HG02973 (cell line): ENCODE measurements around the gene ANKRD2.
"Not testable (repeated sequence)": the region's sequence is repeated elsewhere in the genome, so short reads cannot be mapped to it uniquely, and the experiment has no call there.

Experiments used
- ATAC-seq: cut with Tn5 transposase; IDR thresholded peaks from one replicate; pipeline ENCODE4 v1.9.1; 2021; ENCODE audit warnings: moderate library complexity; ENCODE audit not compliant: unreplicated experiment

Gene ANKRD2, protein sequence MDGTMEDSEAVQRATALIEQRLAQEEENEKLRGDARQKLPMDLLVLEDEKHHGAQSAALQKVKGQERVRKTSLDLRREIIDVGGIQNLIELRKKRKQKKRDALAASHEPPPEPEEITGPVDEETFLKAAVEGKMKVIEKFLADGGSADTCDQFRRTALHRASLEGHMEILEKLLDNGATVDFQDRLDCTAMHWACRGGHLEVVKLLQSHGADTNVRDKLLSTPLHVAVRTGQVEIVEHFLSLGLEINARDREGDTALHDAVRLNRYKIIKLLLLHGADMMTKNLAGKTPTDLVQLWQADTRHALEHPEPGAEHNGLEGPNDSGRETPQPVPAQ

DNA sequence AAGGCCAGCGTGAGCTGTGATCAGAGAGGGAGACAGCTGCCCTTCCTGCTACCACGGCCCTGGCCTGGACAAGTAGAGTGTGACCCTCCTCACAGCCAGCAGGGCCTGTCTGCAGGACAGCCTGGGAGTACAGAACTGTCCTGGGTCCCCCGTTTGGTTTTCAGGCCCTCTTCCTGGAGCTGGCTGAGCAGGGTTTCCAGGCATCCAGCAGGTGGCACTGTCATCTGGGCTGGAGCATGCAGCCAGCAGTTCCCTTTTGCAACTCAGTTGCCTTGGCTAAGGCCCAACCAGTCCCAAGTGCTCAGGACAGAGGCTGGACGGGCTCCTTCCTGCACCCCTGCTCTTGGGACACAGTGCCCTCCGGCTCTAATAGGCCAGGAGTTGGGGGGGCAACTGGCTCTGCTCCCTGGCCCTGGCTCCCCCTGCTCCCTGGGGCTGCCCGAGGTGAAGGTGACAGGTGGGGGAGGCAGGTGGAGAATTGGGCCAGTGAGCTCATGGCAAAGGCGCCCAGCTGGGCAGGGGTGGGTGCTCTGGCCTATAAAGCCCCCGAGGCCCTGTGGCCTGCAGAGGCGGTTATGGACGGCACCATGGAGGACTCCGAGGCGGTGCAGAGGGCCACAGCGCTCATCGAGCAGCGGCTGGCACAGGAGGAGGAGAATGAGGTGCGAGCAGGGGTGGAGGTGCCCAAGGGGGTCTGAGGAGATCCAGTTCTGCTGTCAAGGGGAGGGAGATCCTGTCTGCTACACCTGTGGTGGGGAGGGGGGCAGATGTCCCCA, at the start of gene ANKRD2:
ANKRD2 (plus strand) TSS at position 566 of the 776 bp plus-strand sequence; CDS start at position 576, 10 bp downstream.
- no peak for ATAC-seq

DNA sequence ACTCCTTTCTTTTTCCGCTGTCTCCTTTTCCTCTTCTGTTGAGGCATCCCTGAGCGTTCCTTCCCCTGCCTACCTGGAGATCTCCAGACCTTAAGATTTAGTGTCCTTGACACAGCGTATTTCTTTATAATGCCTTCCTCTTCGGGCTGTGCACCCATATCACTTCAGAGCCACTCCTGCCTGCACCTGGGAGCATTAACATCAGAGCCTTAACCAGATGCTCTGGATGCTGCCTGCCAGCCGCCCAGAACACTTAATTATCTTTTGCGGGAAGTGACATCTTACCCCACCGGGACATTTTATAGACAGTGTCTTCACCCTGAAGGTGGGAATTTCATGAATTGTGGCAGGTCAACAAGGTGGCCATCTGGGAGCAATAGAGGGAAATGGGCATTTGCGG, 49.6 kb upstream of the ANKRD2 start:
- ATAC-seq: no peak

DNA sequence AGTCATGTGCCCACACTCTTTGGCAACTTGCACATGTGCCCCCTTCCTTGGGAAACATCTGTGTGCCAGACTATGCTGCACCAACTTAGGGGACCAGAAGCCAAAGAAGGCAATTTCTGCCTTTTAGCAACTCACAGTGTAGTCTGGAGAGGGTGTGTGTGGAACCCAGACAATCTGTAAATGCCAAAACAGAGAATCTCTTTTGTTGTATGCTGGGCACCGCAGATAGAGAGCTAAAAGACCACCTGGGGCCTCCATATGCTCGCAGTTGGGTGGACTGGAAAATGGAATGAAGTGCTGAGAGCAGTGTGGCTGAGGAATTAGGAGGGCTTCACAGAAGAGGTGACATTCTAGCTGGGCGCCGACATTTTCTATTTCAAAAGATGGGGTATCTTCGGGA, 47.5 kb upstream of the ANKRD2 start:
- ATAC-seq: no peak

DNA sequence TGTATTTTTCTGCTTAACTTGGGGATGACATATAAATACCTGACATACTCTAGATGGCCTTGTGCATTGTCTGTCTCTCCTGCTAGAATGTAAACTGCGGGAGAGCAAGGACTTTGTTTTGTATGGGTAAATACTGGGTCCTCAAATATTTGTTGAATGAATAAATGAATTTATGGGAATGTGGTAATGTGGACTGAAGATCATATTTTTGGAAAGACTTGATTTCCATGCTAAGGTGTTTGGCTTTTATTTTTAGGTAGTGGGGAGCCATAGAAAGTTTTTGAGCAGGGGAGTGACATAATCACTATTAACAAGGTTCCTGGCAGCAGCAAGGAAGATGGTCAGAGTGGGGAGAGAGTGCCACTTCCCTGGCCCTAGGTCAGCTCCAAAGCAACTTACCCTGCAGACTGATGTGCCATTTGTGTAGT, 46.9 kb upstream of the ANKRD2 start:
- no peak for ATAC-seq

DNA sequence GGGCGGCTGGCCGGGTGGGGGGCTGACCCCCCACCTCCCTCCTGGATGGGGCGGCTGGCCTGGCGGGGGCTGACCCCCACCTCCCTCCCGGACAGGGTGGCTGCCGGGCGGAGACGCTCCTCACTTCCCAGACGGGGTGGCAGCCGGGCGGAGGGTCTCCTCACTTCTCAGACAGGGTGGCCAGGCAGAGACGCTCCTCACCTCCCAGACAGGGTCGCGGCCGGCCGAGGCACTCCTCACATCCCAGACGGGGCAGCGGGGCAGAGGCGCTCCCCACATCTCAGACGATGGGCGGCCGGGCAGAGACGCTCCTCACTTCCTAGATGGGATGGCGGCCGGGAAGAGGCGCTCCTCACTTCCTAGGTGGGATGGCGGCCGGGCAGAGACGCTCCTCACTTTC, 43.7 kb upstream of the ANKRD2 start:
- ATAC-seq: not testable (repeated sequence)

DNA sequence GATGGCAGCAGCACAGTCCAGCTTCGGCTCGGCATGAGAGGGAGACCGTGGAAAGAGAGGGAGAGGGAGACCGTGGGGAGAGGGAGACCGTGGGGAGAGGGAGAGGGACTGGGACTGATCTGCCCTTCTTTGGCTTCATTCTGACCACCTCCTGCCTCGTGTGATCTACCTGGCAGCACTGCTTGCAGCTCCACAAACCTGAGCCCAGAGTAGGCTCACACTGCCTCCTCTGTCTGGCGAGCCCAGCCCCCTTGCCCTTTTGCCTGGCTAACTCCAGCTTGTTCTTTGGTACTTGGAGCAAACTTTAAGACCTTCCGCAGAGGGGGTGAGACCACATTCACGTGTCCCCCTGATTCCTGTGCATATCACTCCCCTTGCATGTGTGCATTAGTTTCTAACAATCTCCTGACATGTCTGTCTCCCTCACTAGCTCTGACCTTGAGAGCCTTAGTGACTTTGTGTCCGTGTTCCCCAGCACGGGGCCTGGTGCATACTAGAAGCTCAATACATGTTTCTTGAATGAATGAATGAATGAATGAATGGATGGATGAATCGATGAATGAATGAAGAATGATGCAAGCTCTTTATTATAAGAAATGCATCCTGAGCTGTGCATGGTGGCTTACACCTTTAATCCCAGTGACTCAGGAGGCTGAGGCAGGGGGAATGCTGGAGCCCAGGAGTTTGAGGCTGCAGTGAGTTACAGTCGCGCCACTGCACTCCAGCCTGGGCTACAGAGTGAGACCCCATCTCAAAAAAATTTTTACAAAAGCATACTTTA, 42.7 kb upstream of the ANKRD2 start:
- no peak for ATAC-seq

DNA sequence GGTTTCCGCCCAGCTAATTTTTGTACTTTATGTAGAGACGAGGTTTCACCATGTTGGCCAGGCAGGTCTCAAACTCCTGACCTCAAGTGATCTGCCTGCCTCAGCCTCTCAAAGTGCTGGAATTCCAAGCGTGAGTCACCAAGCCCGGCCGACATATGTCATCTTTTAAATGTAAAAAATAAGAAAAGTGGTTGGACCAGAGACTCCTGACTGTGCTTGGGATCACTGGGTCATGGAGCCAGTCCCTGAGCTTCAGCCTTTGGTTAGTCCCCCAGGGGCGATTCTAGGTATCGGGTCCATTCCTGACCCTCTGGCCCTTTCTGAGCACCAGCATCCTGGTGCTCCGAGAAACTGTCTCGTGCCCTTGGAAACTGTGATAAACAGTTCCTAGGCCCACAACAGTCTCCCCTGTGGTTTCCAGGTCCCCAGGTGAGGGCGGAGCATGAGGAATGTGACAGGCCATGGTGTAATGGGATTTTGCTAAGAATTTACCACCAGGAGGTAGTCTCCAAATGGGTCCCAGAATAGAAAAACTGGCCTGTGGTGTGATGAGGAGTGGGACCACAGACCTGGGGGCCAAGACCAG, 41.1 kb upstream of the ANKRD2 start:
- ATAC-seq: no peak

DNA sequence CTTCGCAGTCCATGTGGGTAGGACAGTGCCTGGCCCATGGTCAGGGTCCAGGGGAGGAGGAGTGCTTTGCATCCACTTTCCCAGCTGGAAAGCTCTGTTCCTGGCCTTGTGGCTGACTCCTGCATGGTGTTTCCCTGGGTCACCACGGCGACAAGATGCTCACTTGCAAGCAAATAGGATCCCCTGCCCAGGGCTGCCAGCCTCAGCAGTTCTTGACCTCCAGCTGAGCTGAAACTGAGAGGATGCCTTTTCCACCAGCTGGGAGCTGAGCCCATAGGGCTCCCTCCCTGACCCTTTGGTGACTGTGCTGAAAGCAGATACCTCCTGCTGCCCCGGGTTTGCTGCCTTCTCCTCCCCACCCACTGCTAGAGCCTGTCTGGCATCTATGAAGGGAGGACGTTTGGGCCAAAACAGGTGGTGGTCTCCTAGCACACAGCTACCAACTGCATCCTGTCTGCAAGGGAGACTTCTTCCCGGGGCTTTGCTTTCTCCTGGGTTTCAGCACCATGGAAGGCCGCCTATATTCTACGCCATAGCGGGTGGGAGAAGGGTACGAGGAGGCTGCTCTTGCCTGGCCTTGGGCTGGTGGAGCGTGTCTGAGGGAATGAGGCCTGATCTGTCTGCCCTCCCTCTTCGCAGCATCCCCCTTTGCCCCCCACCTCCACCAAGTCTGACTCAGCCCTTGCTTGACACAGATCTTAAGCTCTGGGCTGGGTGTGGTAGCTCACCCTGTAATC, 39.5 kb upstream of the ANKRD2 start:
- ATAC-seq: no peak

DNA sequence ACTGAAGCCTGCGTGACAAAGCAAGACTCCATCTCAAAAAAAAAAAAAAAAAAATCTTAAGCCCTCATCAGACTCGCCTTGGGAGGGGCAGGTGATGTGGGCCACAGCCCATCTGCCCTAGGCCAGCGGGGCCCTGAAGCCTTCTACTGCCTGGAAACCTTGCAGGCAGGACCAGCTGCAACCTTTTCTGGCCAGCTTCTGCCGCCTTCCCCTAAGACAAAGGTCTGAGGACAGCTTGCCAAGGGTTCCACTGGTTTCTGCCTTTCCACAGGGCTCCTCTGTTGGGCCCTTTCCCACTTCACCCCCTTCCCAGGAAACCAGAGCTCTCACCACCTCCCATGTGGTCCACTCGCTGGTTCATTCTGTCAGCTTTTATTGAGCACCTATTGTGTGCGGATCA, 38.7 kb upstream of the ANKRD2 start:
- ATAC-seq: no peak

DNA sequence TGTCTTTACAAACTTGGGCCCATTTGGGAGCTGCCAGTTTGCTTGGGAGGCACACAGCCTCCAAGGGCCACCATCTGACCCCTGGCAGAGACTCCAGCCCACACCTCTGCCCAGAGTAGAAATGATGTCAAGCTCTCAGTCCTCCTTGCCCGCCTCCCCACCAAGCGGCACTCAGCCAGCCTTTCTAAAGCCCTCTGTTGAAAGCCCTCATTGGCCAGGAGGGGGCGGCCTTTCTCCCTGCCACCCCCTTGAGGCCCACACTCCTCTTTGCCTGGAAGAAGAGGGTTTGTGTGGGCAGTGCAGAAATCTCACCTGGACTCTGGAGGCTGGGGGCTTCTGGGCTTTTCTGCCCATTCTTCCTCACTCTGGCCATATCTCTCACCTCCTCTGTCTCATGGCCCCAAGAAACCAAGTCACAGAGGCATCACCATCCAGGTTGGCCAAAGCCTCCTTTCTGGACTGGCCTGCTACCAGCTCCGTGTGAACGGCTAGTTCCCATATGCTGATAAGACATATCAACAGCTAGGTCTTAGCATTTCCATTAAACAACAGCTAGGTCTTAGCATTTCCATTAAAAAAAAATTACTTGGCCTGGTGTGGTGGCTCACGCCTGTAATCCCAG, 37.7 kb upstream of the ANKRD2 start:
- no peak for ATAC-seq

DNA sequence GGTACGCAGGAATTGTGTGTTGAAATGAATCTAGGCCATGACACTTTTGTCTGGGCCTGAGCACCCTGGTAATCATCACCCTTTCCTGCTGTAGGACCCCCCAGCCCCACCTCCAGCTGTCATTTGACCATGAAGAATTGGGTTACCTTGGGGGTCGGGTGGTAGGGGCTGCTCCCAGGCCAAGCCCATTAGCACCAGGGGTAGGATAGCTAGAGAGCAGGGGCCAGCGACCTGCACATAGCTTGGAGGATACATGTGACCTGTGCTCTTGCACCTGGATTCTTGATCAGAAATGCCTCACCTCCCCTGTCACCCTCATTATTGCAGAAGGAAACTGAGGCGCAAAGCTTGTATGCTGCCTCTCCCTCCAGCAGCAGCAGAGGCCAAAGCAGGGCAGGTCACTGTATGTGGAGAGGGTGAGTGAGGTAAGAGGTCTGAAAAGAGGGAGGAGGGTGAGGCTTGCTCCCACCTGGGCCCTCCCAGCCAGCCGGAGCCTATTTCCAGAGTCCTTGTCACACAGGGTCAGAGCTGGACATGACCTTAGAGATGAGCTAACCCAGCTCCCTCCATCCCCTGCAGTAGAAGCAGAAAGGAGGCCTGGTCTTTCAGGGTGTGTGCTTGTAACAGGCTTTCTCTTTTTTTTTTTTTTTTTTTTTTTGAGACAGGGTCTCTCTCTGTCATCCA, 35.3 kb upstream of the ANKRD2 start:
- no peak for ATAC-seq

DNA sequence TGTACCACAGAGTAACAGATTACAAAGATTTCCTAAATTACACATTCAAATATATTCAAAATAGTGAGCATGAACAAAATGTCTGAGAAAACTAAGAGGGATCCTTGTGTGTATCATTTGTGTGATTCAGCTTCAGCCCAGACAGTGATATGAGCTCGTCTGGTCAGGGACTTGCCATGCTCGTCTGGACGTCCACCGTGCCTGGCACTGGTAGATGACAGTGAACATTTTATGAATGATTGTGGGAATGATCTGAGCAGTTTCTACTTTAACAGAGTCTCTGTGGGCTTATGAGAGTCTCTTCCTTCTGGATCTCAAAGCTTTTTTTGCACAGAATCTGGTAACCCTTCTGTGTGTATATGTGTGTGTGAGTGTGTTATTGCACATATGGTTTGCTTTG, 34.2 kb upstream of the ANKRD2 start:
- no peak for ATAC-seq

DNA sequence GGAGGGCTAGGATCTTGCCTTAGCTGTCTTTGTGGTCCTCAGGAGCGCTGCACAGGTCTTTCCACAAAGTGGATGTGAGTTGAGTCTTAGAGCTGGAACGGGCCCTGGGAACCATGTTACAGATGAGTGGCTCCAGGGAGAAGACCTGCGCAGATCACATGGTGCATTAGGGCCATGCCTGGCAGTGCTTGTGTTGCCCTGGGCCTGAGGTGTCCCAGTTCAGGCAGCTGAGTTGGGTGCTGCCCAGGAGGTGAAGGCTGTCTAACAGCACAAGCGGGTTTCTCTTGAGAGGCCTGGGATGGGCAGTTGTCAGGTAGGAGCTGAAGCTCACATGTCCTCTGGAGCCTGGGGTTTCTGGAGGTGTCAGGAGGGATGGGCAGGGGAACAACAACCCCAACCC, 33.7 kb upstream of the ANKRD2 start:
- no peak for ATAC-seq

DNA sequence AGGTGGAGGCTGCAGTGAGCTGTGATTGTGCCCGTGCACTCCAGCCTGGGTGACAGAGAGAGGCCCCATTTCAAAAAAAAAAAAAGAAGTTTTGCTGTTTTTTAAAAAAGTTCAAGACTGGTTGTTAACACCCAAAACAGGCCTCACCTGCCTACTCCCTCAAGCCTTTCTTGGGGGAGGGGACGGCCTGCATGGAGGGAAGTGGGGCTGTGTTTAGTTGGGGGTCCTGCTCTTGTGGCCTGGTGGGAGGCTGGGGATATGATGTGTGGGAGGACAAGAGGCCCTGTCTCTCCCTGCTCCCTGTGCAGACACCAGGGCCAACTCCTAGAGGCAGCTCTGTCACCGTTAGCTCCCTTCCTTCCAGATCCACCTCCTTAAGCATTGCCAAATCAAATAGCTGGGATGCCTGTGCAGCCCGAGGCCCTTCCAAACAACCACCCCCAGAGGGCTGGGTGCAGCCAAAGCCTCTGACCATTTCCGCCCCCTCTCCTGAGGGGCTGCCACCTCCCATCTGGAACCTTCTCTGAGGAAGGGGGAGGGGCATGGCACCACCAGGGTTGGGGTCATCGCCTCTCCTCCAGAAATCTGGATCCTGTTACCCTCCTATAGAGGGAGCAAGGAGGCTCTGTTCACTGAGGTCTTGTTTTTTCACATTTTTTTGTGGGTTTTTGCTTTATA, 32.9 kb upstream of the ANKRD2 start:
- ATAC-seq: no peak

DNA sequence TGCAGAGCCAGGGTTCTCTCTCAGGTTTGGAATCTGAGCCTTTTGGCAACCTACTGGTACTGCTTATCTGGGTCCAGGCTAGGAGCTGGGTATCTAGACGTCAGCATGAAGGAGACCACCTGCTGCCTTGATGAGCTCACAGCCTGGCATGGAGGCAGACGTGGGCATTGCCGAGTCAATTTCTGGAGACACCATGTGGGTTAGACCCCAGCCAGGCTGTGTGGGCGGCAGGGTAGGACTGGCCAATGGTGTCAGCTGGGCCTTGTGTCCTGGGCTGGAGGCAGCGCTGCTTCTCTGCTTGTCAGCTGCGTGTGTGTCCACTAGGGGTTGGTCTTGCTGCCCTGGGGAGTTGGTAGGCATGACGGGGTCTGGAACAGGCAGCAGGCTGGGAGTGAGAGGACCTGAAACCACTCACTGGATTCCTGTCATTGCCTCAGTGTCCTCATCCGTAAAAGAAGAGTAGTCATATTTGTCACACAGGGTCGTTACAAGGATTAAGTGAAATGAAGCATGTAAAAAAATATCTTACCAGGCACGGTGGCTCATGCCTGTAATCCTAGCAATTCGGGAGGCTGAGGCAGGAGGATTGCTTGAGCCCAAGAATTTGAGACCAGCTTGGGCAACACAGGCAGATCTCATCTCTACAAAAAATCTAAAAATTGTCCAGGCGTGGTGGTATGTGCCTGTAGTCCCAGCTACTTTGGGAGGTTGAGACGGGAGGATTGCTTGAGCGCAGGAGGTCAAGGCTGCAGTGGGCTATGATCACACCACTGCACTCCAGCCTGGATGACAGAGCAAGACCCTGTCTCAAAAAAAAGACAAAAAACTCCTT, 31.7 kb upstream of the ANKRD2 start:
- ATAC-seq: no peak

DNA sequence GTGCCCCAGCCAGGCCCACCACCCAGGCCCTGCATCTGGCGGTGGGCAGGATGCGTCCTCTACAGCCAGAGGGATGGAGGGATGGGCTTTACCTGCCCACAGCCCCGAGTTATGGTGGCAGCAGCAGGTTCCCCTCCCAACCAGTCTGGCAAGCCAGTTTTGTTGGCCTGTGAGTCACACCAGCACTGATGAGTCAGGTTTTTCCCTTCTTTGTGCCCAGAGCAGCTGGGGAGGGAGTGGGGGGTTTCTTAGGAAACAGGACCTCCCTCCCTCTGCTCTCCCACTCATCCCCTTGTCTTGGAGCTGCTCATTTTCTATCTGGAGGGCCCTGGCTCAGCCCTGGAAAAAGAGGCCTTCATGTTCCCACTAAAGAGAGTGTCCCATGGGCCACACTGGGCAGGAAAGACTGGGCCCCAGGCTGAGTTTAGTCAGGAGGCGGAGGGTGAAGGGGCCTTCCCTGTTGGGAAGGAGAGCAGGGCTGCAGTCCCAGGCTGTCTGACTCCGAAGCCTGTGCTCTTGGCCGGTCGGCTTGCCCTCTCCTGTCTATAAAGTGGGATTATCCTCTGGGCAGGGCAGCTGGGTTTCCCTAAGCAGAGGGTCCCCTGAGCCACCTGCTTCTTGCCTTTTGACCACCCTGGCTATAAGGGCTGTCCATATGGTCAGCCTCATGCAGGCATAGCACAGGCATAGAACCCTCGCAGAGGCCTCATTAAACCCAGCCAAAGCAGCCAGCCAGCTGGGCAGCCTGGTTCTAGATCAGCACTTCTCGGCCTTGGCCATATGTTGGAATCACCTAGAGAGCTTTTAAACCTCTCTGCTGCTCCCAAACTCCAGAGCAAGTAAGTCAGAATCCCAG, 30.2 kb upstream of the ANKRD2 start:
- no peak for ATAC-seq

DNA sequence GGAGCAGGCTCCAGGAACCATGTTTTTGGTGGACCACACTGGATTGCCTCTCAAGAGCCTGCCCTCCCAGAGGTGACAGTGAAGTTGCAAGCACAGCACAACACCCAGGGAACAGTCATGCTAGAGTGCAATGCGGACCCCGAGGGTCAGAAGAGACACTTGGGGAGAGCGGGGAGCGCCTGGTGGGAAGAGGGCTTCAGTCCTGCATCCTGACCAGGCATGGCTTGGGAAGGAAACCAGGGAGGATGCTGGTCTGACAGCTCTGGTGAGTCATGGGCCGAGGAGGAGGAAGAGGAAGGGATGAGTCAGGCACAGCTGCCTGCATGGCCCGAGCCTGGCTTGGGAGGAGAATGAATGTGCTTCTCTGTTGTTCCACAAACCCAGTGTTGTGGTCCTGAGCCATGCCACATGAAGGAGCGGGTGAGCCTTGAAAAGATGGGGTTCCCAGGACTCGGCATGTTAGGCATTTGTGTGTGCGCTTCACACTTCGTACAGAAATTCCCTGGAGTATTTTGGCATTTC, 29.5 kb upstream of the ANKRD2 start:
- no peak for ATAC-seq
